OCI-LY3 (cell line): ENCODE data around the gene SLC37A1.

Experiments used
- EZH2phosphoT487 ChIP-seq: fragments of 200-600 bp; shearing (Covaris generic); IDR thresholded peaks from 2 replicates; pipeline ENCODE4 v1.6.1; 2018; ENCODE audit warnings: antibody characterized with exemption, mixed run types, low read depth
- TF ChIP-seq, protein P1 (sequence below): fragments of 200-600, 300-600 bp; sonication (generic); IDR thresholded peaks from 2 replicates; pipeline ENCODE4 v1.5.1; 2014; ENCODE audit warnings: antibody characterized with exemption, low read length, low read depth

DNA sequence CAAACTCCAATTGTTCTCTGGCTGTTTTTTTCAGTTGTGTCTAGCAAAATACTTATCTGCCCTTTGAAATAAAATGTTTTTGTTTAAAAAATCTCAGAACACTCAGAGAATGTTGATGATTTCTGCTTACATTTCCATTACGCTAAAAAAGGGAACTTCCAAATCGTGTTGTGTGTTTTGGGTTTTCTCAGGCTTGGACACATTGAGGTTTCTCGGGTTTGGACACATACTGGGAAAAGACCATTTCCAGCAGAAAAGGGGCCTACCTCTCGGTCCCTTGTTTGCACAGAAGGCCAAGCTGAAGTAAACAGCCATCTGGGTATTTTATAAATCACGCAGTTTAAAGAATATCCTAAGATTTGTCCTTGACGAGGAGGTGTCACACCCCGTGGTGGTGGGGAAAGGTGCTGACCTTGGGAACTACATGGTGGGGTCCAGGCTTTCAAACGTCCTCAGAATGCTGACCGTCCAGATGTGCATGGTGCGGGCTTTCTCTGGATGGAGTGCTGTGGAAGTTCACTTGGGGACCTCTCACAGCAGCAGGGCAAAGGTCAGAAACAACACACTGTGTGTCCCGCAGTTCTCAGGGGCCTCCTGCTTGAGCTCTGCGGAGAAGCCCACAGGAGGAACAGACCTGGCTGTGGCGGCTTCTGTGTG is 67.8 kb downstream of the SLC37A1 start:
- no peak for TF ChIP-seq EZH2phosphoT487
- TF ChIP-seq, protein P1, sequence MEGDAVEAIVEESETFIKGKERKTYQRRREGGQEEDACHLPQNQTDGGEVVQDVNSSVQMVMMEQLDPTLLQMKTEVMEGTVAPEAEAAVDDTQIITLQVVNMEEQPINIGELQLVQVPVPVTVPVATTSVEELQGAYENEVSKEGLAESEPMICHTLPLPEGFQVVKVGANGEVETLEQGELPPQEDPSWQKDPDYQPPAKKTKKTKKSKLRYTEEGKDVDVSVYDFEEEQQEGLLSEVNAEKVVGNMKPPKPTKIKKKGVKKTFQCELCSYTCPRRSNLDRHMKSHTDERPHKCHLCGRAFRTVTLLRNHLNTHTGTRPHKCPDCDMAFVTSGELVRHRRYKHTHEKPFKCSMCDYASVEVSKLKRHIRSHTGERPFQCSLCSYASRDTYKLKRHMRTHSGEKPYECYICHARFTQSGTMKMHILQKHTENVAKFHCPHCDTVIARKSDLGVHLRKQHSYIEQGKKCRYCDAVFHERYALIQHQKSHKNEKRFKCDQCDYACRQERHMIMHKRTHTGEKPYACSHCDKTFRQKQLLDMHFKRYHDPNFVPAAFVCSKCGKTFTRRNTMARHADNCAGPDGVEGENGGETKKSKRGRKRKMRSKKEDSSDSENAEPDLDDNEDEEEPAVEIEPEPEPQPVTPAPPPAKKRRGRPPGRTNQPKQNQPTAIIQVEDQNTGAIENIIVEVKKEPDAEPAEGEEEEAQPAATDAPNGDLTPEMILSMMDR, result no peak
